HG03060 (cell line): ENCODE measurements around the gene BRPF3.

Experiments used
- ATAC-seq: cut with Tn5 transposase; IDR thresholded peaks from one replicate; pipeline ENCODE4 v1.9.1; 2021; ENCODE audit warnings: low read depth, moderate number of reproducible peaks; ENCODE audit not compliant: unreplicated experiment

The BRPF3 gene

GRCh38 chr6:36266913-36267644 is 70.5 kb downstream of the BRPF3 start:
- ATAC-seq = no peak

- ATAC-seq = no peak
Measured at GRCh38 chr6:36267731-36268477, 71.4 kb downstream of the BRPF3 start.

GRCh38 chr6:36268478-36269275 is 72.1 kb downstream of the BRPF3 start:
- ATAC-seq = no peak

- no peak for ATAC-seq
Measured at GRCh38 chr6:36269834-36270705, 73.5 kb downstream of the BRPF3 start, which contains the start of gene PNPLA1. Gene PNPLA1 (plus strand): TSS chr6:36270060. CDS start chr6:36270460, 400 bp downstream.

GRCh38 chr6:36272234-36272633 is 75.7 kb downstream of the BRPF3 start:
- no peak for ATAC-seq

GRCh38 chr6:36273067-36273466 is 76.5 kb downstream of the BRPF3 start:
- no peak for ATAC-seq

GRCh38 chr6:36273802-36274514 is 77.4 kb downstream of the BRPF3 start:
- no peak for ATAC-seq

GRCh38 chr6:36276581-36277536 is 80.3 kb downstream of the BRPF3 start:
- no peak for ATAC-seq

- ATAC-seq = no peak
Measured at GRCh38 chr6:36277946-36278470, 81.5 kb downstream of the BRPF3 start.

GRCh38 chr6:36280467-36280866 is 83.9 kb downstream of the BRPF3 start:
- ATAC-seq = no peak

GRCh38 chr6:36280983-36281382 is 84.4 kb downstream of the BRPF3 start:
- no peak for ATAC-seq
